ENCODE measurements around the gene APBB1. TPM values are rescaled to one million over a fixed set of nuclear protein-coding genes. Genes with fewer than 3 reads are reported as not detected.
A peak's percentile ranks its signal among the peaks of the same experiment; 100 is the strongest.

APBB1 gene
- total RNA-seq, 1 donor from 2014 or later, result 29.2 TPM

DNA sequence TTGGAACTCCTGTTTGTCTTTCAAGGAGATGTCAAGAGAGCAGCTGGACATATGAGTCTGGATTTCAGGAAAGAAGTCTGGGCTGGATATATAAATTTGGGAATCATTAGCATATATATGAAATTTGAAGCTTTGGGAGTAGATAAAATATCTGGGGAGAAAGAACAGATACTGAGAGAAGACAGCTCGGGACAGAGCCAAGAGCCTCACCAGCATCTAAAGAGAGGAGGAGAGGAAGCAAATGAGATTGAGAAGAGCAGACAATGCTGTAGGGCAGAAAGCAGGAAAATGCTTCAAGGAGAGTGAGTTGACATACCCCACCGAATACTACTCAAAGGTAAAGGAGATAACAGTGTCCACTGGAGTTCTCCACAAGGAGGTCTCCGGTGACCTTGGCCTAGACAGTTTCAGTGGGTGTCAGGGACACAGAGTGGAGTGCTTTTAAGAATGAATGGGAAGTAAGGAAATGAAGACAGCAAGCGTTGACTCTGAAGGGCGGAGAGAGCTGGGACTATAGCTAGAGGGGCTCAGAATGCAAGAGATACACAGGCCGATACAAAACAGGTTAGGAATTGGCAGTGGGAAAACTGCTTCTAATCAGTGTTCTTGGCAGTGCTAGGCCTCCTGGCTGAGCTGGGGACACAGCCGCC lies 862 bp downstream of the APBB1 start:
- Histone ChIP-seq H3K27ac (peak overlapping the region; percentile 90 to 92), H3K27me3 (no peaks in the 10 kb centered on the region), H3K36me3 (no peaks in the 10 kb centered on the region), H3K9me3 (no peaks in the 10 kb centered on the region), H3K4me3 (peak overlapping the region; percentile 91 to 99), H3K4me1 (peaks cover 0 to 22% of the 10 kb centered on the region in 2 donors)
- intact Hi-C loops (cut with DNase I), result loop anchor here (2.0 to 5.0 kb wide), 2 partner anchors 36 to 63 kb away; partner anchors contain the start of genes ARFIP2 and TIMM10B
- TF ChIP-seq, protein P1, sequence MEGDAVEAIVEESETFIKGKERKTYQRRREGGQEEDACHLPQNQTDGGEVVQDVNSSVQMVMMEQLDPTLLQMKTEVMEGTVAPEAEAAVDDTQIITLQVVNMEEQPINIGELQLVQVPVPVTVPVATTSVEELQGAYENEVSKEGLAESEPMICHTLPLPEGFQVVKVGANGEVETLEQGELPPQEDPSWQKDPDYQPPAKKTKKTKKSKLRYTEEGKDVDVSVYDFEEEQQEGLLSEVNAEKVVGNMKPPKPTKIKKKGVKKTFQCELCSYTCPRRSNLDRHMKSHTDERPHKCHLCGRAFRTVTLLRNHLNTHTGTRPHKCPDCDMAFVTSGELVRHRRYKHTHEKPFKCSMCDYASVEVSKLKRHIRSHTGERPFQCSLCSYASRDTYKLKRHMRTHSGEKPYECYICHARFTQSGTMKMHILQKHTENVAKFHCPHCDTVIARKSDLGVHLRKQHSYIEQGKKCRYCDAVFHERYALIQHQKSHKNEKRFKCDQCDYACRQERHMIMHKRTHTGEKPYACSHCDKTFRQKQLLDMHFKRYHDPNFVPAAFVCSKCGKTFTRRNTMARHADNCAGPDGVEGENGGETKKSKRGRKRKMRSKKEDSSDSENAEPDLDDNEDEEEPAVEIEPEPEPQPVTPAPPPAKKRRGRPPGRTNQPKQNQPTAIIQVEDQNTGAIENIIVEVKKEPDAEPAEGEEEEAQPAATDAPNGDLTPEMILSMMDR (IDR thresholded peaks at IDR 0.05), result no peak
- no peak for DNase-seq (ENCODE audit: low spot score in 2 of 2)

DNA sequence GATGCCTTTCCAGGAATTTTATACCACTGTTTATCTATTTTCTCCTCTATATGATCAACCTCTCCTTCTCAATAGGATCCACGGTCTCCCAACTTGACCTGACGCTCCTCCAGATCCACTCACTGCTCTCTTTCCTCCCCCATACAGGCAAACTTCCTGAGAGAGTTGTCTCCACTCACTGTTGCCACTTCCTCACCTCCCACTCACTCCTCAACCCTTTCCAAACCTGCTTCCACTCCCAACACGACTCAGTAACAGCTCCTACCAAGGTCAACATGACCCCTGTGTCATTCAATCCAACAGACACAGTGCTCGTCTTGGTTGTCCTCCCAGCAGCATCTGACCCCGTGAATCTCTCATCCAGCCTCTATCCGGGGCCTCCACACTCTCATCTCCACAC lies 3.1 kb downstream of the APBB1 start:
- no peak overlapping the region for H3K4me3 ChIP-seq
- no peaks in the 10 kb centered on the region for H3K9me3 ChIP-seq
- H3K36me3 ChIP-seq, result peaks cover 4 to 6% of the 10 kb centered on the region in 2 donors
- intact Hi-C loops (cut with DNase I), result loop anchor here (5.0 kb wide), 1 partner anchor 33 kb away; no protein-coding TSS in a partner anchor
- TF ChIP-seq, protein P1 (IDR thresholded peaks at IDR 0.05), result no peak
- peaks cover 0 to 22% of the 10 kb centered on the region in 2 donors for H3K4me1 ChIP-seq
- no peak overlapping the region for H3K27ac ChIP-seq
- no peak for DNase-seq (ENCODE audit: low spot score in 2 of 2)
- no peaks in the 10 kb centered on the region for H3K27me3 ChIP-seq

DNA sequence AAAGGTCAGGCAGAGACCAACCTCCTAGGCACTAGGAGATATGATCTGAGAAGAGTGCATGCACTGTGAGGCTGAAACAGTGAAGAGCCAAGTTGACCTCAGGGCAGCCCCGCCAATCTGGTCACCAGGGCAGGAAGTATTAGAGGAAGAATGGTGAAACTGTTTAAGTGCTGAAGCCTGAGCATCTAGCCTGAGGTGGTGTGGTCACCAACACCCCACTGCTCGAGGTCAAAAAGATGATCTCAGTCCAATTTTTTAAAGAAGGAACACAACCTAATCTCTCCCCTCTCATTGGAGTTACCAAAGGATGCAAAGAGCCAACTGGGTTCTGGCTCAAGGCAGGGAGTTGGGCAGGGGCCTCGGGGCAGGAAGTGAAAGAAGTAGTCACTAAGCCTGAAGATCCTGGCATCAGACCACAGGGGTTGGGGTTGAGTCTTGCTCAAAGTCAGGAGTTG lies 4.0 kb downstream of the APBB1 start:
- no peaks in the 10 kb centered on the region for H3K27me3 ChIP-seq
- TF ChIP-seq, protein P1 (IDR thresholded peaks at IDR 0.05), result no peak
- H3K4me3 ChIP-seq, result no peak overlapping the region
- H3K27ac ChIP-seq, result no peak overlapping the region
- intact Hi-C loops (cut with DNase I), result loop anchor here (5.0 kb wide), 1 partner anchor 33 kb away; no protein-coding TSS in a partner anchor
- DNase-seq (ENCODE audit: low spot score in 2 of 2), result no peak
- H3K36me3 ChIP-seq, result peaks cover 12 to 15% of the 10 kb centered on the region in 2 donors
- H3K9me3 ChIP-seq, result no peaks in the 10 kb centered on the region
- peaks cover 0 to 19% of the 10 kb centered on the region in 2 donors for H3K4me1 ChIP-seq

DNA sequence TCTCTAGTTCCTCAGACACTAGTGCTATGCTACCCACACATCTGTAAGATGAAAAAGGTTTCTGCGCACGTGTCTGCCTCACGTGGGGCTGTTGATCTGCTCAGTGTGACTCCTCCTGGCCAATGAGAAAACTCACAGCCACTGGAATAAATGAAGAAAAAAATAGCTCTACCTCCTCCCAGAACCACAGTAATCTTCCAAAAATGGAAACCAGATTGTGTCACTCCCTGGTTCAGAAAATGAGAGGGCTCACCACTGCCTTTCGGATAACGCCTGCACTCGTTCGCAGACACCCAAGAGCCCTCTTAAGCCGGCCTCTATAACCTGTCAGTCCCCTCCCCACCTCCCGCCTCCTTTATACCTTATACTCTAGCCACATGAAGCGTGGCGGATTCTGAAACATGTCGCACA lies 5.1 kb downstream of the APBB1 start:
- Histone ChIP-seq H3K27me3 (no peaks in the 10 kb centered on the region), H3K9me3 (no peaks in the 10 kb centered on the region), H3K4me1 (peaks cover 0 to 16% of the 10 kb centered on the region in 2 donors), H3K4me3 (no peak overlapping the region), H3K36me3 (peaks cover 20 to 26% of the 10 kb centered on the region in 2 donors), H3K27ac (no peak overlapping the region)
- DNase-seq (ENCODE audit: low spot score in 2 of 2), result no peak
- TF ChIP-seq, protein P1 (IDR thresholded peaks at IDR 0.05), result no peak
- intact Hi-C loops (cut with DNase I), result no loop called here

DNA sequence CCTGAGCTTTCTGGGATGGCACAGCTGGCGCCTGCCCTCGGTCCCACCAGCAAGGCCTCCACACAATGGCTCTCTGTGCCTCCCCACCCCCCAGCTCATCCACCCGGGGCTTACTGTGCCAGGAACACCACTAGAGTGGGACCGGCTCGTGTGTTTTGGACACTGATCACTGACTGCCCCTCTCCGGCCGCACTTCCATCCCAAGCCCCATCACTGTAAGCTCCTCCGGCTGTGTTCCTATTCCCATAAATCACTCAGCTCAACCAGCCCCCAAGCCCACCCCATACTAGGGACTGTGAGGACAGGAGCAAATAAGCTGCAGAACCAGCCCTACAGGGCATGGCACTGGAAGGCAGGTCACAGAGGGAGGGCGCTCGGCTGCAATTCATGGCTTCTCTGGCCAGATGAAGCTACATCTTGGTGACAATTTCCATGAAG lies 7.3 kb downstream of the APBB1 start:
- no peak overlapping the region for H3K27ac ChIP-seq
- H3K27me3 ChIP-seq, result no peaks in the 10 kb centered on the region
- H3K9me3 ChIP-seq, result no peaks in the 10 kb centered on the region
- peaks cover 20 to 28% of the 10 kb centered on the region in 2 donors for H3K36me3 ChIP-seq
- no peak overlapping the region for H3K4me3 ChIP-seq
- no peak for DNase-seq (ENCODE audit: low spot score in 2 of 2)
- TF ChIP-seq, protein P1 (IDR thresholded peaks at IDR 0.05), result no peak
- intact Hi-C loops (cut with DNase I), result no loop called here
- H3K4me1 ChIP-seq, result peaks cover 0 to 8% of the 10 kb centered on the region in 2 donors
